ENCODE measurements around the gene CENPO.

Gene CENPO

DNA sequence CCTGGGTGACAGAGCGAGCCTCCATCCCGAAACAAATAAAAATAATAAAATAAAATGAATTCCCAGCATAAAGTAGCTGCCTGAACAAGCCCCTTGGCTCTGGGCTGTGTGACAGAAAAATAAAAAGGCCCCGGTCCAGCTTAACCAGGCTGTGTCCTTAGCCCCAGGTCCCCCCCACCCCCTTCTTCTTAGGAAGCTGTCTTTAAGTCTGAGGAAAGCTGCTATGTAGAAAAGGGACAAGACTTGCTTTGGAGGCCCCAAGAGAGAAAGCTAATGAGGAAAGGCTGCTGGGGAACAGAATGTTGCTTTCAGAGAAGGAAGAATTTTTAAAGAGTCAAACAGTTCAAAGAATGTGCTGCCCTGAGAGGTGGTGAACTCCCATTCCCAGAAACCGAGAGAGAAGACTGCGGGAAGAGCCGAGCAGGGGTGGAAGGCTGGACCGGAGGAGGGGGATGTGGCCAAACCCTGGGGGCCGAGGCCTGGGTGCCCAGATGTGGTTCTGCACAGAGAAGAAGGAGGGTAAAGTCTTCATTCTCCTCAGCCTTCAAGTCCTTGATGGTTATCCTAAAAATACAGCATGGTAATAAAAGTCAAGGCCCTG lies 61.9 kb downstream of the CENPO start:
- TF ChIP-seq CREB1 (IDR thresholded peaks at IDR 0.05; ENCODE audit: low read depth) (no peak), YY1 (IDR thresholded peaks at IDR 0.05; ENCODE audit: low read depth) (no peak), RAD21 (IDR thresholded peaks at IDR 0.05; ENCODE audit: low read depth) (no peak), ZBTB7A (IDR thresholded peaks at IDR 0.05; ENCODE audit: low read depth) (no peak), EGR1 (IDR thresholded peaks at IDR 0.05) (no peak), TEAD4 (IDR thresholded peaks at IDR 0.05) (no peak), FOXM1 (IDR thresholded peaks at IDR 0.05; ENCODE audit: borderline replicate concordance, low read depth) (no peak), NFIC (IDR thresholded peaks at IDR 0.05) (no peak)
- TF ChIP-seq, protein P1, sequence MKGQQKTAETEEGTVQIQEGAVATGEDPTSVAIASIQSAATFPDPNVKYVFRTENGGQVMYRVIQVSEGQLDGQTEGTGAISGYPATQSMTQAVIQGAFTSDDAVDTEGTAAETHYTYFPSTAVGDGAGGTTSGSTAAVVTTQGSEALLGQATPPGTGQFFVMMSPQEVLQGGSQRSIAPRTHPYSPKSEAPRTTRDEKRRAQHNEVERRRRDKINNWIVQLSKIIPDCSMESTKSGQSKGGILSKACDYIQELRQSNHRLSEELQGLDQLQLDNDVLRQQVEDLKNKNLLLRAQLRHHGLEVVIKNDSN (IDR thresholded peaks at IDR 0.05): no peak
- TF ChIP-seq, protein P2, sequence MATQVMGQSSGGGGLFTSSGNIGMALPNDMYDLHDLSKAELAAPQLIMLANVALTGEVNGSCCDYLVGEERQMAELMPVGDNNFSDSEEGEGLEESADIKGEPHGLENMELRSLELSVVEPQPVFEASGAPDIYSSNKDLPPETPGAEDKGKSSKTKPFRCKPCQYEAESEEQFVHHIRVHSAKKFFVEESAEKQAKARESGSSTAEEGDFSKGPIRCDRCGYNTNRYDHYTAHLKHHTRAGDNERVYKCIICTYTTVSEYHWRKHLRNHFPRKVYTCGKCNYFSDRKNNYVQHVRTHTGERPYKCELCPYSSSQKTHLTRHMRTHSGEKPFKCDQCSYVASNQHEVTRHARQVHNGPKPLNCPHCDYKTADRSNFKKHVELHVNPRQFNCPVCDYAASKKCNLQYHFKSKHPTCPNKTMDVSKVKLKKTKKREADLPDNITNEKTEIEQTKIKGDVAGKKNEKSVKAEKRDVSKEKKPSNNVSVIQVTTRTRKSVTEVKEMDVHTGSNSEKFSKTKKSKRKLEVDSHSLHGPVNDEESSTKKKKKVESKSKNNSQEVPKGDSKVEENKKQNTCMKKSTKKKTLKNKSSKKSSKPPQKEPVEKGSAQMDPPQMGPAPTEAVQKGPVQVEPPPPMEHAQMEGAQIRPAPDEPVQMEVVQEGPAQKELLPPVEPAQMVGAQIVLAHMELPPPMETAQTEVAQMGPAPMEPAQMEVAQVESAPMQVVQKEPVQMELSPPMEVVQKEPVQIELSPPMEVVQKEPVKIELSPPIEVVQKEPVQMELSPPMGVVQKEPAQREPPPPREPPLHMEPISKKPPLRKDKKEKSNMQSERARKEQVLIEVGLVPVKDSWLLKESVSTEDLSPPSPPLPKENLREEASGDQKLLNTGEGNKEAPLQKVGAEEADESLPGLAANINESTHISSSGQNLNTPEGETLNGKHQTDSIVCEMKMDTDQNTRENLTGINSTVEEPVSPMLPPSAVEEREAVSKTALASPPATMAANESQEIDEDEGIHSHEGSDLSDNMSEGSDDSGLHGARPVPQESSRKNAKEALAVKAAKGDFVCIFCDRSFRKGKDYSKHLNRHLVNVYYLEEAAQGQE (IDR thresholded peaks at IDR 0.05; ENCODE audit: low read depth): no peak
- TF ChIP-seq, protein P3, sequence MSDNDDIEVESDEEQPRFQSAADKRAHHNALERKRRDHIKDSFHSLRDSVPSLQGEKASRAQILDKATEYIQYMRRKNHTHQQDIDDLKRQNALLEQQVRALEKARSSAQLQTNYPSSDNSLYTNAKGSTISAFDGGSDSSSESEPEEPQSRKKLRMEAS (IDR thresholded peaks at IDR 0.05): no peak

GRCh38 chr2:24855726-24856125 lies 62.5 kb downstream of the CENPO start:
- TF ChIP-seq RAD21 (IDR thresholded peaks at IDR 0.05; ENCODE audit: low read depth) (no peak), EGR1 (IDR thresholded peaks at IDR 0.05) (no peak), NFIC (IDR thresholded peaks at IDR 0.05) (no peak), YY1 (IDR thresholded peaks at IDR 0.05; ENCODE audit: low read depth) (no peak), TAF1 (IDR thresholded peaks at IDR 0.05; ENCODE audit: low read depth) (no peak), ZBTB7A (IDR thresholded peaks at IDR 0.05; ENCODE audit: low read depth) (no peak), CEBPB (IDR thresholded peaks at IDR 0.05) (no peak), FOXM1 (IDR thresholded peaks at IDR 0.05; ENCODE audit: borderline replicate concordance, low read depth) (no peak)
- TF ChIP-seq, protein P3 (IDR thresholded peaks at IDR 0.05): no peak
- TF ChIP-seq, protein P1 (IDR thresholded peaks at IDR 0.05): no peak
- TF ChIP-seq, protein P2 (IDR thresholded peaks at IDR 0.05; ENCODE audit: low read depth): no peak

GRCh38 chr2:24856791-24857211 lies 63.6 kb downstream of the CENPO start:
- TF ChIP-seq CEBPB (IDR thresholded peaks at IDR 0.05): no peak
- no peak for TF ChIP-seq ZBTB7A (IDR thresholded peaks at IDR 0.05; ENCODE audit: low read depth)
- no peak for TF ChIP-seq TEAD4 (IDR thresholded peaks at IDR 0.05)
- TF ChIP-seq FOXM1 (IDR thresholded peaks at IDR 0.05; ENCODE audit: borderline replicate concordance, low read depth): no peak
- TF ChIP-seq TCF12 (IDR thresholded peaks at IDR 0.05; ENCODE audit: low read depth): no peak
- TF ChIP-seq, protein P2 (IDR thresholded peaks at IDR 0.05; ENCODE audit: low read depth): no peak
- TF ChIP-seq, protein P1 (IDR thresholded peaks at IDR 0.05): no peak
- TF ChIP-seq EGR1 (IDR thresholded peaks at IDR 0.05): no peak
- TF ChIP-seq NFIC (IDR thresholded peaks at IDR 0.05): no peak
- TF ChIP-seq TAF1 (IDR thresholded peaks at IDR 0.05; ENCODE audit: low read depth): no peak

DNA sequence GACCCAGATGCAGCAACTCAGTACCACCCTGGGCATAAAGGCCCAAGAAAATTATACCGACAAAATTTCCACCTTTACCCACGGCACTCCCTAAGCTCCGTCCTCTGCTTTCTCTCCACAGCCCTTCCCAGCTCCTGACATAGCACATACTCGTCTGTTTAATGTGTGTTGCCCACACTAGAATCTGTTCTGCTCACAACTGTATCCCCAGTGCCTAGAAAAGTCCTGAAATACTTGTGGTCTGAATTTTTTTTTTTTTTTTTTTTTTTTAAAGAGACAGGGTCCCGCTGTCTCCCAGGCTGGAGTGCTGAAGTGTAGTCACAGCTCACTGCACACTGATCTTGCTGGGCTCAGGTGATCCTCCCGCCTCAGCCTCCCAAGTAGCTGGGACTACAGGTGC lies 64.5 kb downstream of the CENPO start:
- TF ChIP-seq TEAD4 (IDR thresholded peaks at IDR 0.05): no peak
- no peak for TF ChIP-seq CREB1 (IDR thresholded peaks at IDR 0.05; ENCODE audit: low read depth)
- TF ChIP-seq, protein P1 (IDR thresholded peaks at IDR 0.05): no peak
- TF ChIP-seq RAD21 (IDR thresholded peaks at IDR 0.05; ENCODE audit: low read depth): no peak
- no peak for TF ChIP-seq ZBTB7A (IDR thresholded peaks at IDR 0.05; ENCODE audit: low read depth)
- TF ChIP-seq, protein P3 (IDR thresholded peaks at IDR 0.05): no peak
- no peak for TF ChIP-seq NFIC (IDR thresholded peaks at IDR 0.05)
- no peak for TF ChIP-seq EP300 (IDR thresholded peaks at IDR 0.05; ENCODE audit: borderline replicate concordance)
- TF ChIP-seq EGR1 (IDR thresholded peaks at IDR 0.05): no peak
- no peak for TF ChIP-seq CEBPB (IDR thresholded peaks at IDR 0.05)
- TF ChIP-seq TCF12 (IDR thresholded peaks at IDR 0.05; ENCODE audit: low read depth): no peak
- TF ChIP-seq, protein P2 (IDR thresholded peaks at IDR 0.05; ENCODE audit: low read depth): no peak
- TF ChIP-seq YY1 (IDR thresholded peaks at IDR 0.05; ENCODE audit: low read depth): no peak
- TF ChIP-seq TAF1 (IDR thresholded peaks at IDR 0.05; ENCODE audit: low read depth): no peak
- no peak for TF ChIP-seq FOXM1 (IDR thresholded peaks at IDR 0.05; ENCODE audit: borderline replicate concordance, low read depth)

Data from Ishikawa (cell line).